Activated gamma-delta T cell (primary cell): ENCODE measurements around the gene ARSK.

ENCODE experiments used
- DNase-seq: peaks from one replicate; lab custom pipeline; 2025; lab: John Stamatoyannopoulos, UW

The ARSK gene

DNA sequence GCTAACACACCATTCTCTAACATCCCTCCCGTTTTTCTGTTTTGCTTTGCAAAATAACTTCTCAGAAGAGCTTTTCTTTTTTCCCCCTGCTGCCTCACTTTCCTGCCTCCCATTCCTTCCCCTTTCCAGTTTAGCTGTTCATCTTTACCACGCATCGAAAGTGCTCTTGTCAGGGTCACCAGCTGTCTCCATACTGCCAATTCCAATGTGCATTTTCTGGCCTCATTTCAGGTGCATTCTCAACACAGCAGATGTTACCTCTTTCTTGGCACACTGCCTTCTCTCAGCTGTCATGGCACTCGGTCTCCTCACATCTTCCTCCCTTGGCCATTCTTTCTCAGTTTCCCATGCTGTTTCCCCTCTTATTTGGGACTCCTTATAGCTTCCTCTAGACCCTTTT is 9.5 kb downstream of the ARSK start:
- DNase-seq: no peak

DNA sequence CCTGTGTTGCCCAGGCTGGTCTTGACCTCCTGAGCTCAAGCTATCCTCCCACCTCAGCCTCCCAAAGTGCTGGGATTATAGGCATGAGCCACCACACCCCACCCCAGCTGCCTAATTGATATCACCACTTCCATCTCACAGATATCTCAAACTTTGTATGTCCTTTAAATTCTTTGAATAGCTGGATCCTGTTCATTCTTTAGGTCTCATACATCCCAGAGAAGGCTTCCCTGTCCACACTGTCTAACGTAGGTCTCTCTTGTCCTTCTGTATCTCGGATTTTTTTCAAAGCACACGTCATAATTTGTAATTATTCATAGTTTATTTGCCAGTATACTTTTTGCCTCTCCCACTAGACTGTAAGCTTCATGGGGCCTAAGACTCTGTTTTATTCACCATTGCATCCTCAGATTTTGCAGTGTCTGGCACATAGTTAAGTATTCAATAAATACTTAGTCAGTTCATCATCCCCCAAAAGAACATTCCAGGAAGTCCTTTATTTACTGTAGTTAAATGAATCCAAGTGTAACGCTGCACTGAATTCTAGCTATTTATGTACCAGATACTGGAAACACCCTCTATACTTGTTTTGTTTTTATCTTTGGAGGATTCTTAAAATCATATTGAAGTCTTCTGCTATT is 10.5 kb downstream of the ARSK start:
- no peak for DNase-seq

DNA sequence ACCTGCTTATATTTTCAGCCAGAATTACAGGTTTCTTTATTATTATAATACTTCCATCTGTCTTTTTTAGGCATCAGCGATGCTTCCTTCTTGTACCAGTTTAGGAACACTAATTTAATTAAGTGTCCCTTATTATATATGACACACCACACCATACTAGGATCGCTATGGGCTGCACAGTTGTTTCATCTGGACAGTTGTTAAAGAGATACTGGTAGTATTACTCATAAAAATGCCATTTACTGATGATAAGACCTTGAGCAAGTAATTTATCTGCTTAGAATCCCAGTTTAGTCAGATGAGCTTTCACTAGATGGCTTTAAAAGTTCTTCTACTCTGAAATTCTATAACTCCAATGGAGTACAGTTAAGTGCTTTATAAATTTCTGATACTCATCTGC is 17.1 kb downstream of the ARSK start:
- no peak for DNase-seq

DNA sequence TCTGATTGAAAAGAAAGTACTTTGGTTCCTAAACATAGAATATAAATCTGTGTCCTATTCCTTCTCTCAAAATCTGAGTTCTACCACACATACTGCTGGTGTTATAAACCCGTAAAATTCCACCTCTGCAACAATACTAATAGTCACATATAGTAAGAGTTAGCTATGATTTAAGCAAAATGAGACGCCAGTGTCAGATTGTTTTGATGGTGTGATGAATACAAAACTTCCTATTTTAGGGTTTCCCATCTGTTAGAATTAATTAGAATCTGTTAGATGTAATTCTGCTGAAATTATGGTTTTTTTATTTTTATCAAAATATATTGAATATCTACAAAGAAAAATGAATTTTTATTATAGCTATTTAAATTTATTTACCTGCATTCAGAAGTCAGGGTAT is 26.7 kb downstream of the ARSK start:
- DNase-seq: no peak

DNA sequence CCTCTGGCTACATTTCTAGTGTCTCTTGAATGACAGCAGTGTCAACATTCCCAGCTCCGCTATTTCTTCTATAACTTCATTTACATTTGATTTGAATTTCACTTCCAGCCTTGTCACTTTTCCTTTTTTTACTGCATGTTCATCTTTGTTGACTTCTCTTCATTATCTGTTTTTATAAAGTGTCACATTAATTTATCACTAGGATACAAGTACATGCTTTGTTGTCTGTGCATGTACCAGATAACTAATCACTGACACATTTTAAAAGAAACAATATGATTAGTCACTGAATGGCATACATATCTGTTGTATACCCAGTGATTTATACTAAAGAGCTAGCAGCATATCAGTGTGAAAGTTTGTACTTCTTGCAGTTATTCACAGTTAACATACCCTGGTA is 29.1 kb downstream of the ARSK start:
- DNase-seq: no peak

DNA sequence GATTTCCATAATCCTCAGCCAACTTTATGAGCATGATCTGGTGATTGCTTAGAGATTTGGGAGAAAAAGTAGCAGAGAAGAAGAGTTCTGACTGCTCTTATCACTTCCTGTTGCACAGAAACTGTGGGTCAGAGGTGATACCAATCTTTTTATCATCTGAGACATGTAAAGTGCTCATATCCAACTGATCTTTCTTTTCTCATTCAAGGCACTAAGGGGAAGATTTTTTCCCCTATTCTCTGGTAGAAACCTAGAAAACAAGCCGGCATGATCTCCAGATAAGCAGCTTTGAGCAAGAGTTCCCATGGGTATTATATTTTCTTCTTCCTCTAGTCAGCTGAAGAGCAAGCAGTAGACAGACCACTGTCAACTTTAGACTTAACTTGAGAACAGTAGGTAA is 36.0 kb downstream of the ARSK start:
- no peak for DNase-seq

DNA sequence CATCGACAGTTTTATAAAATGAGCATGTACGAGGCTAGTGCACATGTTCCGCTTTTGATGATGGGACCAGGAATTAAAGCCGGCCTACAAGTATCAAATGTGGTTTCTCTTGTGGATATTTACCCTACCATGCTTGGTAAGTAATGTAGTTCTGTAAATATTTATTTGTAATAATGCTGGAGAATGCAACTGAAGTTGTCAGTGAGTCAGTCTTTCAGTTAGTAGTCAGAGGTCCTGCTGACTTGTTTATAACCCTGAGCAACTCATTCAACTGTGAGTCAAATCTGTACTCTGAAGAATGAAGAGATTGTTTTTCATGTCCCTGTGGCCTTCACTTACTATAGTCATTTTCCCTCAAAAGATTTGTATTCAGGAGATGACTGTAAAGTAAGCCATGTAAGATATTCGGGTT is 36.6 kb downstream of the ARSK start:
- no peak for DNase-seq

DNA sequence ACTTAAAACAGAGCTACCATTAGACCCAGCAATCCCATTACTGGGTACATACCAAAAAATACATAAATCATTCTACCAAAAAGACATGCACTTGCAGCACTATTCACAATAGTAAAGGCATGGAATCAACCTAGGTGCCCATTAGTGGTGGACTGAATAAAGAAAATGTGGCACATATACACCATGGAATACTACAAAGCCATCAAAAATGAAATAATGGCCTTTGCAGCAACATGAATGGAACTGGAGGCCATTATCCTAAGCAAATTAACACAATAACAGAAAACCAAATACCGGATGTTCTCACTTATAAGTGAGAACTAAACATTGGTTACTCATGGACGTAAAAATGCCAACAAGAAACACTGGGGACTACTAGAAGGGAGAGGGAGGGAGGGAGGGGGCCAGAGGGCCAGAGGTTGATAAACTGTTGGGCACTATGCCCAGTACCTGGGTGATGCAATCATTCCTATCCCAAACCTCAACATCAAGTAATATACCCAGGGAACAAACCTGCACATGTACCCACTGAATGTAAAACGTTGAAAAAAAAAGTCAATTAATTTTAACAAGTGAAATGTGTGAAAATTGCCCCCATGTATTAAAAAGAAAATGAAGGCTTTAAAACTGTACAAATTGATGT is 40.5 kb downstream of the ARSK start:
- no peak for DNase-seq

DNA sequence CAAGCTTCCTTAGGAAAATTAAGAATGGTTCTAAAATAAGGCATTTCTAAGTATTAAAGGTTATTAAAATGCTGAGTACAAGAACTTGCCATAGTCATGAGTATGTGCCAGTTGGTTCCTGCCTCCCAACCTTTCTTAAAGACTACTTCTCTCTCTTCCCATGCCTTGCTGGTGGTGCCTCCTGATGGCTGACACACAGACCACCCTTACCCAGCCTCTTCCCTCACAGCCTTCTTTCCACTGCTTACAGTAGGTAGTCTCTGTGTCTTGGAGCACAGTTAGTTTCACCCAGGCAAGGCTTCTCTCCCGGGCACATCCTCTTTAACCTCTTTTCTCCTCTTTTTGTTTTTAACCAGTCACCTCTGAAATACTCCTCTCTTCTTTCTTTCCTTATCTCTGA is 44.4 kb downstream of the ARSK start:
- no peak for DNase-seq

DNA sequence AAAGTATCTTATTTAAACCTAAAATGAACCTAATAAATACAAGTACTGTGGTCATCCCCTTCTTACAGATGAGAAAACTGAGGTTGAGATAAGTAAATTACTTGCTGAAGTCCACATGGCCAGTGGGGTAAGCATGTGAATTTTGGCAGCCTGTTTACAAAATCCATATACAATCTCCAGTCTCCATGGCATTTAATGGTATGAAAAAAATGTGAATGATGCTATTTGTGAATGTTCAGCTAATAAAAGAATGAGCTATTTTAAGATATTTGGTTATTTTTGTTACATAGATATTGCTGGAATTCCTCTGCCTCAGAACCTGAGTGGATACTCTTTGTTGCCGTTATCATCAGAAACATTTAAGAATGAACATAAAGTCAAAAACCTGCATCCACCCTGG is 45.7 kb downstream of the ARSK start:
- no peak for DNase-seq

DNA sequence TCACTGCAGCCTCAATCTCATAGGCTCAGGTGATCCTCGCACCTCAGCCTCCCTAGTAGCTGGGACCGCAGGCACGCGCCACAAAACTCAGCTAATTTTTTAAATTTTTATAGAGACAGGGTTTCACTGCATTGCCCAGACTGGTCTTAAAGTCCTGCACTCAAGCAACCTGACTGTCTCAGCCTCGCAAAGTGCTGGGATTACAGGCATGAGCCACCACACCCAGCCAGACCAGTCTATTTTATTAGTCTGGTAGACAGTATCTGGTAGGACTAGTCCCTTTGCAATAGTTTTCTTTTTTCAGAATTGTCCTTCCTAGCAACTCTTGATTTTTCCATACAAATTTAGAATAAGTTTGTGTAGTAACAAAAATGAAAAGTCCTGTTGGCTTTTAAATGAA is 50.9 kb downstream of the ARSK start:
- DNase-seq: no peak

DNA sequence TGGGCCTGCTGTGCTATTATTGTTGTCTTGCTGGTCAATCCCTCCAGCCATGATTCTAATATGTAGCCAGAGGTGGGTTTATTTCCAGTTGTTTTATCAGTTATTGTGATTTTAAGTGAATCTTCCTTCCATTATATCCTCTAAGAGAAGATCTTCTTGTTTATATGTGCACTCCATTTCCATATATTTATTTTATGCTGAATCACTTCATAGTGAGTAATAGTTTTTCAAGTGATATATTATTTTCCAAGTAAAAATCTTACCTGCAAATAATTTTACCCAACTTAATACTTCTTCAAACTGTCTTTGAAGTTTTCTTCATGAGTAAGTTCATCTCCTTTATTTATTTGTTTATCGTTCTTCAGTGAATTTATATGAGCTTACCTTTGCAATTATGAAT is 51.5 kb downstream of the ARSK start:
- DNase-seq: no peak

DNA sequence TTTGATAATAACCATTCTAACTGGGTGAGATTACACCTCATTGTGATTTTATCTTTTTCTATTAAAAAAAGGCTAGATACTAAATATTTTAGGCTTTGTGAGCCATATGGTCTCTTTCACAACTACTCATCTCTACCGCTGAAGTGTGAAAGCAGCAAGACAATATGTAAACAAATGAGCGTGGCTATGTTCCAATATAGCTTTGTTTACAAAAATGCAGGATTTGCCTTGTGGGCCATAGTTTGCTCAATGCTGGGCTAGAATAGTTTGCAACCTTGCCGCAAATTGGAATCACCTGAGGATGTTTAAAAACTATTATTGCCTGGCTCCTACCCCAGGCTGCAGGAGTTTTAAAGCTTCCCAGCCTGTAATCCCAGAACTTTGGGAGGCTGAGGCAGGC is 54.8 kb downstream of the ARSK start:
- no peak for DNase-seq

DNA sequence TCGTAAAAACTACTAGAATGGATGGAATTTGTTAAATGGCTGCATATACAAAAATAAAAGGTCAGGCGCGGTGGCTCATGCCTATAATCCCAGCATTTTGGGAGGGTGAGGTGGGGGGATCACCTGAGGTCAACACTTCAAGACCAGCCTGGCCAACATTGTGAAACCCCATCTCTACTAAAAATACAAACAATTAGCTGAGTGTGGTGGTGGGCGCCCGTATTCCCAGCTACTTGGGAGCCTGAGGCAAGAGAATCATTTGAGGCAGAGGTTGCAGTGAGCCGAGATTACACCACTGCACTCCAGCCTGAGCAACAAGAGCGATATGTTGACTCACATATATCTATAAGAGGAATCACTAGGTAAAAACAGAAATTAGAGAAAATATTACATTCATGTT is 55.6 kb downstream of the ARSK start:
- DNase-seq: no peak

DNA sequence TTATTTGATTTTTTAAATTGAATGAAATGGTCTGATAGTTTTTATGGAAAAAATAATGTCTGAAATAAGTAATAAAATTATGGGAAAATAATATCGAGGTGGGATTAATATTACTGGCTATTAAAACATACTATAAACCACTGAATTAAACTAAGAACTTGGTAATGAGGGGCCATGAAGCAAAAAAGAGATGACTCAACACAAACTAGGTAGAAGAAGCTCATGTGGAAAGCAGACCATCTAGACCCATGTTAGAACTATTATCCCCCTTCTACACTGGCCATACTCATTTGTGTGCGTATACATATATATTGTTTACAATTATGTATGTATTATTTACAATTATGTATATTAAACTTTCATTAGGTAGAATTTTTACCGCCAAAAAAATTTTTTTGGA is 56.5 kb downstream of the ARSK start:
- DNase-seq: no peak

DNA sequence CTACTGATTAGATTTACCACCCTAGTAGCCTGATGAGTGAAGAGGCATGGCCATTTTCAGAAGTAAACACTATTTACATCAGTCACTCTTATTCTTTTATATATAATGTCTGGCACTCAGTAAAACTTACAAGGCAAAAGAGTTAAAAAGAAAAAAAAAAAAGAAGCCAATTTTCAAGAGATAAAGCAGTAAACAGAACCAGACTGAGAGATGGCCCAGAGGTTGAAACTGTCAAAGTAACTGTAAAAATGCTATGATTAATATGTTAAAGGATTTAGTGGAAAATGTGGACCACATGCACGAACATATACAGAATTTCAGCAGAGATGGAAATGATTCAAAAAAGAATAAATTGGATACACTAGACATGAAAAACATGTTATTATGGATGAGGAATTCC is 58.6 kb downstream of the ARSK start:
- no peak for DNase-seq

DNA sequence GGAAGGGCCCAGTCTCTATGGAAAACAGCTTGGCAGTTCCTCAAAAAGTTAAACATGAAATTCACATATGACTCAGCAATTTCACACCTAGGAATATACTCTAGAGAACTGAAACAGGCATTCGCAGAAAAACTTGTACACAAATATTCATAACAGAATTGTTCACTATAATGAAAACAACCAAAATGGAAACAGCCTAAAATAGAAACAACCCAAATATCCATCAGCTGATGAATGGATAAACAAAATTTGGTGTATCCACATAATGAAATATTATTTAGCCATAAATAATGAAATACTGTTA is 60.2 kb downstream of the ARSK start:
- no peak for DNase-seq

DNA sequence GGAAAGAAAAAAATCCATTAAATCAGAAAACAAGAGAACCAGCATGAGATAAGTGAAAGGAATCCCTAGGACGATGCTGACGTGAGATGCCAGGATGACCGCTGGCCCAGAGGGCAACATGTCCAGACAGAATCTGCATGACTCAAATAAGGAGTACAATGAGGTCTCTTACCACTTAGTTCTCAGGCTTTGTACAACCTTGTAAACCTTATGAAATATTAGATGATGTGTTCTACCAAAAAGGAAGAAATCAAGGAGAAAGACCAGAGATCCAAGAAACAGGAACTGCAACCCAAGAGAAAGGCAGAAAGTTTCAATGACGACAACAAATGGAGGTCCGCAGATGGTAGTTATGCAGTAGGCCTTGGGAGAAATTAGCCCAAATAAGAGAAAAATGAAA is 62.2 kb downstream of the ARSK start:
- no peak for DNase-seq

DNA sequence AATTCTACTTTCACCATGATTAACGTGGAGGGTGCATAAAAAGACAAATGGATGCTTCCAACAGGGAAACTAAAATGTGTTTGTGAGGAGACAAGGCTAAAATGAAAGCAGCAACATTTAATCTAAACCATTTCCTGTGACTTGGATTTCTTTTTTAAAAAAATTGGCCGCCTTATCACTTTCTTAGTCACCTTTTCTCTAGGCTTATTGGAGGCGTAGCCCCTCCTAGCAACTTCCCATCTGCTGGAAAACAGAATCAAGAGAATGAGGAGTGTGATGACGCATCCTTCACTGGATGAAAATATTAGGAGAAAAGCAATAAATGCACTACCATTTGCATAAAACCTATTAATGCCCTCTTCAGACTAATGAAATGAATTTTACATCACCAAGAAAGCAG is 64.2 kb downstream of the ARSK start:
- no peak for DNase-seq

DNA sequence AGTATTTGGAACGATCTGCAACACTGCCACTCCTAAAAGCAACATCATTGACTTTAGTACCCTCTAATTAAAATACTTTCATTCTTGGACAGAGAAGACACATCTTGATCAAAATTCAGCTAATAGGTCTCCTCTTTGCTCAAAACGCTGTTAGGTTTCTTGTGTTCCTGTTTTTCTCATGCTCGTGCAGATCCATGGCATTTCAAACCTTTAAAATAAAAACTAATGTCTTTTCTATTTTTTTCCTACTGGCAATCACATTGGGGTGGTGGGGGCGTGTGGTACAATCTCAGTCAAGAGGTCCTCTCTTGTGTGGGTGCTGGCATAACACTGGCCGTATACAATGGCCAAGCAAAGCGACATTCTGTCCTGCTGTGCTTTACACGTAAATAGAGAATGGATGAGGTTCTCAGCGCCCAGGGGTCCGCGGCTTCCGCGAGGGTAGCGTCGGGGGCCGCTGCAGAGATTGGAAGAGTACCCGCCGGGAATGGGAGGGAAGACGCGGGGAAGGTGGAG is 64.7 kb downstream of the ARSK start:
- no peak for DNase-seq

DNA sequence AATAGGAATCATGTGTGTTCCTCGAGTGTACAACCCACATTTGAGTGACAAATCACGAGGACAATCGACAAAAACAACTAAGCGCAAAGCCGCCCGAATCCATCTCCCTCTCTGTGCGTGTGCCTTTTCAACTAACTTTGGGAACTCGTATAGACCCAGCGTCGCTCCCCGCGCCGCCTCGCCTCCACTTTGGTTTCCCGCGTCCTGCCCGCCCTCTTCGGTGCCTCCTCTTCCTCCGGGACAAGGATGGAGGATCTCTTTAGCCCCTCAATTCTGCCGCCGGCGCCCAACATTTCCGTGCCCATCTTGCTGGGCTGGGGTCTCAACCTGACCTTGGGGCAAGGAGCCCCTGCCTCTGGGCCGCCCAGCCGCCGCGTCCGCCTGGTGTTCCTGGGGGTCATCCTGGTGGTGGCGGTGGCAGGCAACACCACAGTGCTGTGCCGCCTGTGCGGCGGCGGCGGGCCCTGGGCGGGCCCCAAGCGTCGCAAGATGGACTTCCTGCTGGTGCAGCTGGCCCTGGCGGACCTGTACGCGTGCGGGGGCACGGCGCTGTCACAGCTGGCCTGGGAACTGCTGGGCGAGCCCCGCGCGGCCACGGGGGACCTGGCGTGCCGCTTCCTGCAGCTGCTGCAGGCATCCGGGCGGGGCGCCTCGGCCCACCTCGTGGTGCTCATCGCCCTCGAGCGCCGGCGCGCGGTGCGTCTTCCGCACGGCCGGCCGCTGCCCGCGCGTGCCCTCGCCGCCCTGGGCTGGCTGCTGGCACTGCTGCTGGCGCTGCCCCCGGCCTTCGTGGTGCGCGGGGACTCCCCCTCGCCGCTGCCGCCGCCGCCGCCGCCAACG is 65.3 kb downstream of the ARSK start, which contains the start of gene GPR150:
Gene GPR150, plus strand, starts transcription at position 58 of the 840 bp plus-strand sequence. Its CDS starts 189 bp downstream, at position 247.
- DNase-seq: peak; percentile 42

DNA sequence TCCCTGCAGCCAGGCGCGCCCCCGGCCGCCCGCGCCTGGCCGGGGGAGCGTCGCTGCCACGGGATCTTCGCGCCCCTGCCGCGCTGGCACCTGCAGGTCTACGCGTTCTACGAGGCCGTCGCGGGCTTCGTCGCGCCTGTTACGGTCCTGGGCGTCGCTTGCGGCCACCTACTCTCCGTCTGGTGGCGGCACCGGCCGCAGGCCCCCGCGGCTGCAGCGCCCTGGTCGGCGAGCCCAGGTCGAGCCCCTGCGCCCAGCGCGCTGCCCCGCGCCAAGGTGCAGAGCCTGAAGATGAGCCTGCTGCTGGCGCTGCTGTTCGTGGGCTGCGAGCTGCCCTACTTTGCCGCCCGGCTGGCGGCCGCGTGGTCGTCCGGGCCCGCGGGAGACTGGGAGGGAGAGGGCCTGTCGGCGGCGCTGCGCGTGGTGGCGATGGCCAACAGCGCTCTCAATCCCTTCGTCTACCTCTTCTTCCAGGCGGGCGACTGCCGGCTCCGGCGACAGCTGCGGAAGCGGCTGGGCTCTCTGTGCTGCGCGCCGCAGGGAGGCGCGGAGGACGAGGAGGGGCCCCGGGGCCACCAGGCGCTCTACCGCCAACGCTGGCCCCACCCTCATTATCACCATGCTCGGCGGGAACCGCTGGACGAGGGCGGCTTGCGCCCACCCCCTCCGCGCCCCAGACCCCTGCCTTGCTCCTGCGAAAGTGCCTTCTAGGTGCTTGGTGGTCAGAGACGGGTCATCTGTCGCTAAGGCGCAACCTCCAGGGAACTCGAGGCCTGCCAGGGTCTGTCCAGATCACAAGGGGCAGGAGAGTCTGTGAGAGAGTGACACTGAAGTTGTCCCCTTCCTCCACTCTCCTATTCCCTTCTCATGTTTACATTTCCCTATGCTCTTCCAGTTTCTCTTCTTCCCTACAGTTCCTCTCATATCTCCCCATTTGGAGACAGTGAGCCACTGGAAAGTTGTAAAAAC is 66.3 kb downstream of the ARSK start:
- DNase-seq: peak; percentile 38
